GM21786 (cell line): ENCODE data around the gene IPCEF1.

ENCODE experiments used
- ATAC-seq: cut with Tn5 transposase; IDR thresholded peaks from one replicate; pipeline ENCODE4 v1.9.1; 2021; ENCODE audit not compliant: unreplicated experiment

IPCEF1 gene

GRCh38 chr6:154373971-154374370 is 17.4 kb upstream of the IPCEF1 start:
- ATAC-seq = no peak

GRCh38 chr6:154371281-154371680 is 14.7 kb upstream of the IPCEF1 start:
- ATAC-seq = no peak

- peak; percentile 56 for ATAC-seq
These were observed 13.9 kb upstream of the IPCEF1 start for GRCh38 chr6:154370545-154370944.

GRCh38 chr6:154367839-154368695 is 11.5 kb upstream of the IPCEF1 start:
- ATAC-seq = no peak

GRCh38 chr6:154367336-154367735 is 10.7 kb upstream of the IPCEF1 start:
- no peak for ATAC-seq

- no peak for ATAC-seq
These were observed 7.2 kb upstream of the IPCEF1 start for GRCh38 chr6:154363821-154364220.

GRCh38 chr6:154361476-154361875 is 4.9 kb upstream of the IPCEF1 start:
- ATAC-seq = no peak

- no peak for ATAC-seq
These were observed 3.9 kb upstream of the IPCEF1 start for GRCh38 chr6:154360476-154360875.

GRCh38 chr6:154359679-154360078 is 3.1 kb upstream of the IPCEF1 start:
- ATAC-seq = no peak

- no peak for ATAC-seq
These were observed 2.6 kb upstream of the IPCEF1 start for GRCh38 chr6:154359161-154359574.

GRCh38 chr6:154358019-154358545 is 1.5 kb upstream of the IPCEF1 start:
- no peak for ATAC-seq

GRCh38 chr6:154356113-154356512 is 490 bp downstream of the IPCEF1 start:
- ATAC-seq = no peak

GRCh38 chr6:154354265-154354777 is 2.3 kb downstream of the IPCEF1 start:
- ATAC-seq = no peak

GRCh38 chr6:154353626-154354025 is 3.0 kb downstream of the IPCEF1 start:
- ATAC-seq = no peak

- peak; percentile 63 for ATAC-seq
These were observed 3.6 kb downstream of the IPCEF1 start for GRCh38 chr6:154352898-154353585.

- no peak for ATAC-seq
These were observed 6.3 kb downstream of the IPCEF1 start for GRCh38 chr6:154350293-154350692.

- no peak for ATAC-seq
These were observed 8.6 kb downstream of the IPCEF1 start for GRCh38 chr6:154347981-154348380.

- no peak for ATAC-seq
These were observed 10.8 kb downstream of the IPCEF1 start for GRCh38 chr6:154345811-154346210.

- ATAC-seq = no peak
These were observed 12.9 kb downstream of the IPCEF1 start for GRCh38 chr6:154343473-154344308.

- no peak for ATAC-seq
These were observed 14.7 kb downstream of the IPCEF1 start for GRCh38 chr6:154341871-154342270.

GRCh38 chr6:154341336-154341735 is 15.3 kb downstream of the IPCEF1 start:
- ATAC-seq = no peak
